SK-N-SH treated with all-trans-retinoic acid at 6 μM for 48 hours (cell line): ENCODE measurements around the gene RBMS3.

Source experiments
- ATAC-seq: fragments of 200-7000 bp; cut with Tn5 transposase; 3 replicates; pipeline ENCODE4 v1.9.1; 2020; ENCODE audit warnings: mild to moderate bottlenecking, moderate library complexity
- ARNTL ChIP-seq: fragments of 450-650 bp; formaldehyde crosslinking; IDR thresholded peaks from 2 replicates; pipeline ENCODE4 v1.5.0; 2020; ENCODE audit warnings: low read depth, mild to moderate bottlenecking, moderate library complexity, borderline replicate concordance
- BACH2 ChIP-seq: fragments of 250-450 bp; sonication (Bioruptor Pico); IDR thresholded peaks from 2 replicates; pipeline ENCODE4 v1.9.0; 2021; ENCODE audit warnings: mild to moderate bottlenecking, borderline replicate concordance
- CREB5 ChIP-seq: fragments of 250-450 bp; sonication (Bioruptor Pico); IDR thresholded peaks from 2 replicates; pipeline ENCODE4 v1.5.1; 2020; ENCODE audit warnings: low read depth, mild to moderate bottlenecking, moderate library complexity
- CSDC2 ChIP-seq: fragments of 250-450 bp; sonication (Bioruptor Pico); IDR thresholded peaks from 2 replicates; pipeline ENCODE4 v1.5.0; 2020; ENCODE audit warnings: mild to moderate bottlenecking, moderate library complexity
- CSRNP3 ChIP-seq: fragments of 250-450 bp; sonication (Bioruptor Pico); IDR thresholded peaks from 2 replicates; pipeline ENCODE4 v1.5.1; 2021; ENCODE audit warnings: mild to moderate bottlenecking, moderate library complexity
- ESRRG ChIP-seq: fragments of 250-450 bp; sonication (Bioruptor Pico); IDR thresholded peaks from 2 replicates; pipeline ENCODE4 v1.6.1; 2021; ENCODE audit warnings: mild to moderate bottlenecking
- OSR1 ChIP-seq: fragments of 250-450 bp; sonication (Bioruptor Pico); IDR thresholded peaks from 2 replicates; pipeline ENCODE4 v1.8.0; 2022; ENCODE audit warnings: moderate library complexity, mild to moderate bottlenecking, inconsistent platforms
- PATZ1 ChIP-seq: fragments of 250-450 bp; sonication (Bioruptor Pico); IDR thresholded peaks from 2 replicates; pipeline ENCODE4 v1.8.0; 2020; ENCODE audit warnings: mild to moderate bottlenecking, moderate library complexity, borderline replicate concordance
- PPARA ChIP-seq: fragments of 250-450 bp; sonication (Bioruptor Pico); IDR thresholded peaks from 2 replicates; pipeline ENCODE4 v1.5.0; 2020; ENCODE audit warnings: mild to moderate bottlenecking, borderline replicate concordance
- RARB ChIP-seq: fragments of 250-450 bp; sonication (Bioruptor Pico); IDR thresholded peaks from 2 replicates; pipeline ENCODE4 v1.8.0; 2021; ENCODE audit warnings: mild to moderate bottlenecking, moderate library complexity
- TCF4 ChIP-seq: fragments of 250-450 bp; sonication (Bioruptor Pico); IDR thresholded peaks from 2 replicates; pipeline ENCODE4 v1.8.0; 2021; ENCODE audit warnings: mild to moderate bottlenecking, moderate library complexity, borderline replicate concordance
- TOX ChIP-seq: fragments of 250-450 bp; sonication (Bioruptor Pico); IDR thresholded peaks from 2 replicates; pipeline ENCODE4 v1.8.0; 2021; ENCODE audit warnings: mild to moderate bottlenecking, moderate library complexity, borderline replicate concordance
- TSHZ2 ChIP-seq: fragments of 250-450 bp; sonication (Bioruptor Pico); IDR thresholded peaks from 2 replicates; pipeline ENCODE4 v1.5.0; 2020; ENCODE audit warnings: mild to moderate bottlenecking, moderate library complexity
- ZC3H10 ChIP-seq: fragments of 250-450 bp; sonication (Bioruptor Pico); IDR thresholded peaks from 2 replicates; pipeline ENCODE4 v1.5.1; 2021; ENCODE audit warnings: mild to moderate bottlenecking, moderate library complexity
- ZFP3 ChIP-seq: fragments of 250-450 bp; sonication (Bioruptor Pico); IDR thresholded peaks from 2 replicates; pipeline ENCODE4 v1.5.0; 2020; ENCODE audit warnings: mild to moderate bottlenecking, moderate library complexity
- ZNF565 ChIP-seq: fragments of 450-650 bp; formaldehyde crosslinking; conservative IDR thresholded peaks from 2 replicates; pipeline ENCODE4 v1.5.0; 2020; ENCODE audit warnings: low read depth, mild to moderate bottlenecking, moderate library complexity
- ZNF70 ChIP-seq: fragments of 450-650 bp; formaldehyde crosslinking; IDR thresholded peaks from 2 replicates; pipeline ENCODE4 v1.5.0; 2020; ENCODE audit warnings: mild to moderate bottlenecking, moderate library complexity
- ZNF8 ChIP-seq: fragments of 450-650 bp; formaldehyde crosslinking; IDR thresholded peaks from 2 replicates; pipeline ENCODE4 v1.5.0; 2020; ENCODE audit warnings: mild to moderate bottlenecking, moderate library complexity

RBMS3 gene

GRCh38 chr3:29898171-29898965 is 617.5 kb downstream of the RBMS3 start:
- no peak for ATAC-seq
- TF ChIP-seq ESRRG (CRISPR knock-in tag) = no peak
- no peak for TF ChIP-seq CSRNP3
- TF ChIP-seq ZNF8 (CRISPR knock-in tag) = no peak
- TF ChIP-seq BACH2 (CRISPR knock-in tag) = no peak
- no peak for TF ChIP-seq ZNF70 (CRISPR knock-in tag)

GRCh38 chr3:29899021-29899420 is 618.1 kb downstream of the RBMS3 start:
- ATAC-seq = no peak
- TF ChIP-seq PPARA (CRISPR knock-in tag) = no peak
- no peak for TF ChIP-seq TCF4 (CRISPR knock-in tag)
- no peak for TF ChIP-seq ZC3H10 (CRISPR knock-in tag)

GRCh38 chr3:29901097-29901496 is 620.2 kb downstream of the RBMS3 start:
- TF ChIP-seq RARB = no peak
- TF ChIP-seq ZNF565 (CRISPR knock-in tag) = no peak
- TF ChIP-seq PATZ1 (CRISPR knock-in tag) = no peak
- no peak for TF ChIP-seq CREB5
- no peak for TF ChIP-seq CSDC2 (CRISPR knock-in tag)
- TF ChIP-seq TCF4 (CRISPR knock-in tag) = no peak
- no peak for TF ChIP-seq ZC3H10 (CRISPR knock-in tag)
- no peak for TF ChIP-seq ARNTL (CRISPR knock-in tag)
- TF ChIP-seq TSHZ2 (CRISPR knock-in tag) = no peak
- TF ChIP-seq ZFP3 (CRISPR knock-in tag) = no peak
- TF ChIP-seq ZNF70 (CRISPR knock-in tag) = no peak
- no peak for TF ChIP-seq PPARA (CRISPR knock-in tag)
- TF ChIP-seq TOX (CRISPR knock-in tag) = no peak
- TF ChIP-seq CSRNP3 = no peak
- no peak for ATAC-seq

- ATAC-seq = no peak
- TF ChIP-seq RARB = no peak
- TF ChIP-seq ZFP3 (CRISPR knock-in tag) = no peak
- TF ChIP-seq PPARA (CRISPR knock-in tag) = no peak
- no peak for TF ChIP-seq OSR1 (CRISPR knock-in tag)
- no peak for TF ChIP-seq ZNF8 (CRISPR knock-in tag)
- TF ChIP-seq TCF4 (CRISPR knock-in tag) = no peak
- TF ChIP-seq ZC3H10 (CRISPR knock-in tag) = no peak
- no peak for TF ChIP-seq ZNF565 (CRISPR knock-in tag)
- no peak for TF ChIP-seq CSRNP3
These were observed 622.7 kb downstream of the RBMS3 start for GRCh38 chr3:29903600-29903999.
